Activated CD4-positive, alpha-beta T cell treated with anti-CD3 and anti-CD28 coated beads, Interleukin-2, amount 50 U/mL, for 1 hour (primary cell): ENCODE results near the gene CFL1.
A peak's percentile ranks its signal among the peaks of the same experiment; 100 is the strongest.

Source experiments
- DNase-seq: peaks from one replicate; pipeline ENCODE4 v3.0.0-alpha.2; 2020

The CFL1 gene

GRCh38 chr11:65887723-65888162, 29.8 kb upstream of the CFL1 start:
- no peak for DNase-seq

GRCh38 chr11:65886826-65887722, 29.1 kb upstream of the CFL1 start:
- DNase-seq: no peak

GRCh38 chr11:65885808-65886536, 28.0 kb upstream of the CFL1 start:
- DNase-seq: no peak

DNA sequence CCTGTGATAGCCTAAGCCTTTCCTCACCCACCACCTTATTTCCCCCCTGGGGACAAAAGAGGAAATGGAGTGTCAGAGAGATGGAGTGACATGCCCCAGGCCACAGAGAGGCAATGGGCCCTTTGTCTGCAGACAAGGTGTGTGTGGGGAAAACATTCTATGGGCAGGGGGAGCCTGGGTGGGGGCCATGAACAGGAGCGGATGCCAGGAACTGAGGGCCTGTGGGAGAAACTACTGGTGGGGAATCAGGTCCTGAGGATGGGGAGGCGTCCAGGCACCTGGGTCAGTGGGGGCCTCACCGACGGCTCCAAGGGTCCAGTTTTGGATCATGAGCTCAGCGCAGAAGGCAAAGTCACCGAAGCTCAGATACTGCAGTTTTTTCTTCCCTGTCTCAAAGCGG, 27.3 kb upstream of the CFL1 start:
- DNase-seq: no peak

- DNase-seq: peak; percentile 80
These were observed 26.7 kb upstream of the CFL1 start for GRCh38 chr11:65884716-65885092.

DNA sequence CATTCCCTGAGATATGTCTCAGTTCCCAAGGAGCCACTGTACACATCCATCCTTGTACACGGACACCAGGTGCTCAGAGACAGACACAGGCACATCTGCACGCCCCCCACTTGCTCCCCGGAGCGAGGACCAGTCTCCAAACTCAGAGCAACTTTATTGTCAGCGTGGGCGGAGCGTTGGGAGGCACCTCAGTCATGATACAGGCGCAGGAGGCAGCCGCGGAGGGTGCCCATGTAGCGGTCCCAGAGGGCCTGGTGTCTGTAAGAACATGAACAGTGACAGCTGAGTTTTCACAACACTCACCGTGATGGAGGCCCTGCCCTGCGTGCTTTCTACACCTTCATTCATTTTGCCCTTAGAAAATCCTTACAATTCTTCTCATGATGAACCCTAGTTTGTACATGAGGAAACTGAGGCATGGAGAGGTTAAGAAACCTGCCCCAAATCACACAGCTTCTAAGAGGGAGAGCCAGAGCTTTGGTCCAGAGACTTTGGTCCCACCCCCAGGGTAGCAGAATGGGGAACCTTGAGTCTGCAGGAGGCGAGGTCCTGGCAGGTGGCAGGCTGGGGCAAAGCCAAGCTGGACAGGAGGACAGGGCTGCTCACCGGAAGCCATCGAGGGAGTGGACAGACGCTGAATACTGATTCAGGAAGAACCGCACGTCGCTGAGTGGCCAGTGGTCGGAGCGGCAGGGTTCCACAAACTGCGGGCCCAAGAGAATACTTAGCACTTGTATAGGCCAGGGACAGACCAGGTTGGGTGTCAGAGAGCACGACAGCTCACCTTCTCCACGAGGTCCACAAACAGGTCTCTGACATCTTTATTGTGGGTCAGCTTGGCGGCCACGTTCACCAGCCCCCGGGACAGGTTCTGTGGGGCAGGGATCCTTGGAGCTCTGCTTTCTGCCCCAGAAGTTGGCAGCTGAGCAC, 26.1 kb upstream of the CFL1 start:
- no peak for DNase-seq

DNA sequence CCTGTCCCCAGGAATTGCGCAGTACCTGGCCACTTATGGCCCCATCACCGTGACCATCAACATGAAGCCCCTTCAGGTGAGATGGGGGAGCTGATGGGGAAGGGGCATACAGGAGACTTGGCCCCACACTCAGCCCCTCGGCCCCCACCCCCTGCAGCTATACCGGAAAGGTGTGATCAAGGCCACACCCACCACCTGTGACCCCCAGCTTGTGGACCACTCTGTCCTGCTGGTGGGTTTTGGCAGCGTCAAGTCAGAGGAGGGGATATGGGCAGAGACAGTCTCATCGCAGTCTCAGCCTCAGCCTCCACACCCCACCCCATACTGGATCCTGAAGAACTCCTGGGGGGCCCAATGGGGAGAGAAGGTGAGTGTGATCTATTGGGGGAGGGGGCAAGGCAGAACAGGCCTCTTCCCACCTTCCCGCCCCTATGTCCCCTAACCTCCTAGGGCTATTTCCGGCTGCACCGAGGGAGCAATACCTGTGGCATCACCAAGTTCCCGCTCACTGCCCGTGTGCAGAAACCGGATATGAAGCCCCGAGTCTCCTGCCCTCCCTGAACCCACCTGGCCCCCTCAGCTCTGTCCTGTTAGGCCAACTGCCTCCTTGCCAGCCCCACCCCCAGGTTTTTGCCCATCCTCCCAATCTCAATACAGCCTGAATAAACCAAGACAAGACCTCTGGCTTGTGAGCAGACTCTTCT, 25.2 kb upstream of the CFL1 start:
- no peak for DNase-seq

DNA sequence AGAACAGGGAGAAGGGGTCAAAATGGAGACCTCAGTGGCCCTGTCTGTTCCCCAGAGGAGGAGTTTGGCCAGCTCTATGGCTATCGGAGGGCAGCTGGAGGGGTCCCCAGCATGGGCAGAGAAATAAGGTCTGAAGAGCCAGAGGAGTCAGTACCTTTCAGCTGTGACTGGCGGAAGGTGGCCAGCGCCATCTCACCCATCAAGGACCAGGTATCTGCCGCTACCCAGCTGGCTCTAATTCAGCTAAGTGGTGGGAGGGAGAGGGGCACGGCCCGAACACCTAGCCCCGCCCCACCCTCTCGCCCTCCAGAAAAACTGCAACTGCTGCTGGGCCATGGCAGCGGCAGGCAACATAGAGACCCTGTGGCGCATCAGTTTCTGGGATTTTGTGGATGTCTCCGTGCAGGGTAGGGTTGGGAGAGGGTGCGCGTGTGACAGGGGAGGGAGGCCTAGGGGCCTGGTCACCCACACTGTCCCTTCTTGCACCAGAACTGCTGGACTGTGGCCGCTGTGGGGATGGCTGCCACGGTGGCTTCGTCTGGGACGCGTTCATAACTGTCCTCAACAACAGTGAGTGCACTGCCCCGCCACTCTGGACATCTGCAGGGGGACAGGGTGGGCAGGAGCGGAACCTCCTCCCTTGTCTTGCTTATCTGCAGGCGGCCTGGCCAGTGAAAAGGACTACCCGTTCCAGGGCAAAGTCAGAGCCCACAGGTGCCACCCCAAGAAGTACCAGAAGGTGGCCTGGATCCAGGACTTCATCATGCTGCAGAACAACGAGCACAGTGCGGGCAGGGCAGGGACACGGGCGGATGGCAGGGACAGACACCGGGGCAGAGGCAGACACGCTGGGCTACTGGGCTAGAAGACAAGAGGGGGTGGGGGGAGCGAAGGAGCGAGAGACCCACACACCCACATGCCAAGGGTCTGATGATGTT, 24.4 kb upstream of the CFL1 start:
- no peak for DNase-seq

- DNase-seq: no peak
These were observed 23.0 kb upstream of the CFL1 start for GRCh38 chr11:65880844-65881421.

- no peak for DNase-seq
These were observed 22.0 kb upstream of the CFL1 start for GRCh38 chr11:65880027-65880426.

GRCh38 chr11:65879617-65880016, 21.6 kb upstream of the CFL1 start, which contains the start of gene CTSW:
Gene CTSW, plus strand, starts transcription at chr11:65879837. Its CDS starts 18 bp downstream, at chr11:65879855.
- DNase-seq: no peak

- peak; percentile 97 for DNase-seq
These were observed 15.6 kb upstream of the CFL1 start for GRCh38 chr11:65873318-65874156.

- DNase-seq: no peak
These were observed 14.8 kb upstream of the CFL1 start, which contains the start of gene EFEMP2 for GRCh38 chr11:65872586-65873317. Gene EFEMP2, minus strand, starts transcription at chr11:65872800. Its CDS starts 446 bp downstream, at chr11:65872354.

- no peak for DNase-seq
These were observed 14.0 kb upstream of the CFL1 start for GRCh38 chr11:65871811-65872548.

DNA sequence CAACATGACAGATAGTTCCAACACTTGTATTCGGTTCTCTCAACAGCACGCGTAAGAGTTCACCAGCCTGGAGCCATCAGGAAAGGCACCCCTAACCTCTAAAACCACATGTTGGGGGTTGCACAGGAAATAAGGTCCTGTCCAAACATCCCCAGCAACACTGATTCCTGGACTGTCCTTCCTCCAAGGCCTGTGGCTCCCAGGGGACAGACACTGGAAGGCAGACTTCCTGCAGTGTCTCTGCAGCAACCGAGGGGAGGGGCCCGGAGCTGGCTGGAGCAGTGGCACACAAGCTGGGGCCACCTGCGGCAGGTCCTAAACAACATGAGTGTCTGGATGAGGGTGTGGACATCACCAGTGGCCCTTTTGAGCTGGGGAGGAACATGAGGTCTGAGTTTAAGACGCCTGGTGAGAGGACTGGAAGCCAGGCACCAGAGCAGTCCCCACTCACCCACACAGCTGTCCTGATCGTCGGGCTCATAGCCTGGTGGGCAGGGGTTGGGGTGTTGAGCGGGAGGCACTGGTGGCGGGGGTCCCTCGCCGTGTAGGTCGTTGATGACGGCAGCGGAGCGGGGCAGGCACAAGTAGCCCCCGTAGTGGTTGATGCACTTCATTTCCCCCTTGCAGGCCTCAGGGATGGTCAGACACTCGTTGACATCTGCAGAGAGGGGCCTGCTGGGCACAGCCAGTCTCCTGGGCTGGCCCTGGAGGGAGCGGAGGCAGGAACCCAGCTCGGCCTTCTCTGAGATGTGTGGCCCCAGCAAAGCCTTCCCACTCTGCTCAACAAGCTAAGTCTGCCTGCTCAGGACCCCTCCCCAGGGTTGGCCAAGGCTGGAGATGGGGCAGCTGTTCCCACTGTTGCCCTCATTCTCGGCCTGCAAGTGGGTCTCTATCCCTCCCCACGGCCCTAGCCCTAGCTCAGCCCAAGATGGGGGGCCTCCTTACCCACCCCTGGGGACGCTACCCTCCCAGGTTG, 13.0 kb upstream of the CFL1 start:
- no peak for DNase-seq

GRCh38 chr11:65870307-65870658, 12.3 kb upstream of the CFL1 start:
- no peak for DNase-seq
